B cell (primary cell): ENCODE data around the gene IRX3. TPM values are rescaled to one million over a fixed set of nuclear protein-coding genes. Genes with fewer than 3 reads are reported as not detected.

Experiments
- ATAC-seq: fragments of 200-7000 bp; cut with Tn5 transposase; one replicate; pipeline ENCODE4 v1.10.0; 2021; ENCODE audit warnings: low read depth, mild to moderate bottlenecking, moderate number of reproducible peaks, moderate library complexity
- CTCF ChIA-PET: fragments of 350-600 bp; sonication (Branson Sonifier 250); formaldehyde crosslinking; loops from one replicate; lab custom pipeline; 2021; ENCODE audit warnings: antibody characterized with exemption, inconsistent platforms; lab: Charles Lee
- POLR2A ChIA-PET: fragments of 350-600 bp; sonication (Branson Sonifier 250); formaldehyde crosslinking; loops from one replicate; lab custom pipeline; 2021; ENCODE audit warnings: antibody characterized with exemption; lab: Charles Lee
- DNase-seq: peaks from one replicate; pipeline ENCODE4 v3.0.0; 2013
- H2AFZ ChIP-seq: 2 replicates; pipeline ENCODE4 v1.6.1; 2012; ENCODE audit warnings: mild to moderate bottlenecking, low read depth, low read length; ENCODE audit not compliant: insufficient read depth, poor library complexity, severe bottlenecking
- H3K27ac ChIP-seq, 2 donors: 1 replicate in 1 of 2; 2 replicates in 1 of 2; pipeline ENCODE4 v1.5.1; 2012 to 2013; ENCODE audit warnings: low read length in 2 of 2, mild to moderate bottlenecking in 2 of 2, moderate library complexity in 1 of 2
- H3K27me3 ChIP-seq, 4 experiments: fragments of 200-600 bp in 1 of 4; sonication (generic) in 1 of 4; replicated peaks in 1 of 4; 1 replicate in 2 of 4; 2 replicates in 2 of 4; pipeline versions ENCODE4 v1.6.1 to v1.7.0; 2013 to 2016; ENCODE audit warnings: low read length in 3 of 4, mild to moderate bottlenecking in 2 of 4, mixed read lengths in 1 of 4, moderate library complexity in 1 of 4; ENCODE audit not compliant: insufficient read depth in 4 of 4, control insufficient read depth in 3 of 4; ENCODE audit errors: control extremely low read depth in 1 of 4
- H3K36me3 ChIP-seq, 2 experiments: replicated peaks in 1 of 2; 1 replicate in 1 of 2; 2 replicates in 1 of 2; pipeline versions ENCODE4 v1.6.1 to v1.7.1; 2013; ENCODE audit warnings: low read length in 1 of 2; ENCODE audit not compliant: insufficient read depth in 2 of 2, control insufficient read depth in 1 of 2; ENCODE audit errors: control extremely low read depth in 1 of 2, extremely low read depth in 1 of 2
- H3K4me1 ChIP-seq, 2 donors: fragments of 200-600 bp in 1 of 2; sonication (generic) in 1 of 2; 1 replicate in 1 of 2; 2 replicates in 1 of 2; pipeline versions ENCODE4 v1.5.1 to v1.6.1; 2013 to 2017; ENCODE audit warnings: low read length in 2 of 2; ENCODE audit not compliant: control insufficient read depth in 2 of 2, insufficient read depth in 2 of 2
- H3K4me2 ChIP-seq: replicated peaks from 2 replicates; pipeline ENCODE3; 2012; ENCODE audit warnings: mild to moderate bottlenecking, low read depth, low read length; ENCODE audit not compliant: poor library complexity, severe bottlenecking
- H3K4me3 ChIP-seq, 5 experiments: fragments of 200-600 bp in 1 of 5; sonication (generic) in 1 of 5; 1 replicate in 3 of 5; 2 replicates in 2 of 5; pipeline versions ENCODE4 v1.5.1 to v1.7.0; 2011 to 2016; ENCODE audit warnings: low read length in 4 of 5, mild to moderate bottlenecking in 4 of 5, low read depth in 2 of 5, control low read depth in 1 of 5, moderate library complexity in 1 of 5; ENCODE audit not compliant: insufficient read depth in 1 of 5; ENCODE audit errors: control extremely low read depth in 1 of 5, extremely low read depth in 1 of 5
- H3K79me2 ChIP-seq: fragments of 200-600 bp; sonication (generic); one replicate; pipeline ENCODE4 v1.6.0; 2016; ENCODE audit warnings: low read length; ENCODE audit not compliant: control insufficient read depth, insufficient read depth
- H3K9ac ChIP-seq: fragments of 200-600 bp; sonication (generic); 2 replicates; pipeline ENCODE4 v1.6.1; 2017; ENCODE audit warnings: mild to moderate bottlenecking, low read length, moderate library complexity
- H3K9me3 ChIP-seq, 3 donors: one replicate each; pipeline versions ENCODE4 v1.6.1 to v1.7.1; 2013; ENCODE audit warnings: low read length in 2 of 3; ENCODE audit not compliant: control insufficient read depth in 2 of 3, insufficient read depth in 1 of 3; ENCODE audit errors: control extremely low read depth in 1 of 3
- H4K20me1 ChIP-seq: 2 replicates; pipeline ENCODE4 v1.6.0; 2012; ENCODE audit warnings: mild to moderate bottlenecking, low read length; ENCODE audit not compliant: insufficient read depth, control insufficient read depth, poor library complexity, severe bottlenecking
- H3K27ac Mint-ChIP-seq: one replicate; pipeline ENCODE4 v1.8.0; 2021; ENCODE audit warnings: mixed read lengths
- H3K27me3 Mint-ChIP-seq: one replicate; pipeline ENCODE4 v1.8.0; 2021; ENCODE audit warnings: mixed read lengths
- H3K4me1 Mint-ChIP-seq: one replicate; pipeline ENCODE4 v1.8.0; 2021; ENCODE audit warnings: mixed read lengths
- H3K4me3 Mint-ChIP-seq: one replicate; pipeline ENCODE4 v1.8.0; 2021; ENCODE audit warnings: mixed read lengths
- H3K9me3 Mint-ChIP-seq: one replicate; pipeline ENCODE4 v1.8.0; 2022; ENCODE audit warnings: mixed read lengths; ENCODE audit not compliant: insufficient read depth
- CTCF ChIP-seq: fragments of 200-600 bp; IDR thresholded peaks from one replicate; pipeline ENCODE4 v1.8.0; 2022; ENCODE audit warnings: antibody characterized with exemption, mild to moderate bottlenecking
- EZH2 ChIP-seq: IDR thresholded peaks from 2 replicates; pipeline ENCODE4 v1.6.1; 2012; ENCODE audit warnings: borderline replicate concordance, low read depth, mild to moderate bottlenecking, moderate library complexity, low read length; ENCODE audit not compliant: insufficient read depth, poor library complexity, severe bottlenecking
- WGBS: methylation state at CpG from one replicate; pipeline ENCODE4 v1.1.5; 2013; ENCODE audit warnings: missing lambda C conversion rate; ENCODE audit not compliant: insufficient coverage; 5-methylcytosine and 5-hydroxymethylcytosine counted together
- intact Hi-C: fragments of 100-400 bp; cut with micrococcal nuclease; formaldehyde crosslinking; loops from one replicate; pipeline ENCODE4 v1.10.0; 2022
- polyA plus RNA-seq: library from polyadenylated mRNA; depleted of rRNA; stranded (reverse); fragments of >200 nt; gene quantifications from 2 replicates; pipeline ENCODE4 v1.2.3, GENCODE V29; 2012
- total RNA-seq, 2 donors: library from RNA; stranded (reverse); fragments of 120-200 nt in 1 of 2; gene quantifications; 1 replicate in 1 of 2; 2 replicates in 1 of 2; pipeline versions ENCODE4 v1.2.3 to v1.2.4, GENCODE V29; 2013 to 2022

IRX3 gene
- total and polyA plus RNA-seq, 2 donors (not counting 1 experiment from before 2014, with no cell fraction given) = not detected

- Histone ChIP-seq H4K20me1 (no peaks in the 10 kb centered on the region), H3K27me3 (no peaks in the 10 kb centered on the region), H3K36me3 (no peaks in the 10 kb centered on the region), H3K9ac (no peak overlapping the region), H2AFZ (no peak overlapping the region), H3K79me2 (no peaks in the 10 kb centered on the region), H3K4me1 (no peaks in the 10 kb centered on the region), H3K9me3 (no peaks in the 10 kb centered on the region), H3K27ac (no peak overlapping the region), H3K4me2 (no peak overlapping the region), H3K4me3 (no peak overlapping the region)
- H3K9me3 Mint-ChIP-seq = no peaks in the 10 kb centered on the region
- intact Hi-C loops = no loop called here
- ATAC-seq (no peak), DNase-seq (no peak)
- H3K4me1 Mint-ChIP-seq = no peaks in the 10 kb centered on the region
- ChIA-PET CTCF (no interaction called here), POLR2A (no interaction called here)
- peaks cover 12% of the 10 kb centered on the region for H3K27me3 Mint-ChIP-seq
- H3K27ac Mint-ChIP-seq = no peak overlapping the region
- 81% methylated on average over 4 of the region's 9 CpGs for WGBS
- TF ChIP-seq CTCF = no peak
- TF ChIP-seq EZH2 = no peak
- no peak overlapping the region for H3K4me3 Mint-ChIP-seq
Measured at GRCh38 chr16:54240271-54241129, 46.1 kb downstream of the IRX3 start.

GRCh38 chr16:54239456-54239855, 47.1 kb downstream of the IRX3 start:
- no peaks in the 10 kb centered on the region for H3K79me2 ChIP-seq
- no peaks in the 10 kb centered on the region for H3K9me3 Mint-ChIP-seq
- H3K27ac Mint-ChIP-seq = no peak overlapping the region
- H4K20me1 ChIP-seq = no peaks in the 10 kb centered on the region
- ATAC-seq (no peak), DNase-seq (no peak)
- H3K9me3 ChIP-seq = no peaks in the 10 kb centered on the region
- 66% methylated on average over 3 of the region's 8 CpGs for WGBS
- CTCF ChIA-PET = no interaction called here
- intact Hi-C loops = no loop called here
- H2AFZ ChIP-seq = no peak overlapping the region
- H3K27ac ChIP-seq = no peak overlapping the region
- no peak for TF ChIP-seq EZH2
- no peak for TF ChIP-seq CTCF
- peaks cover 17% of the 10 kb centered on the region for H3K27me3 Mint-ChIP-seq
- H3K4me3 Mint-ChIP-seq = no peak overlapping the region
- no peaks in the 10 kb centered on the region for H3K4me1 ChIP-seq
- no peak overlapping the region for H3K4me3 ChIP-seq
- peaks cover 0 to 3% (median 0%) of the 10 kb centered on the region in 4 experiments for H3K27me3 ChIP-seq
- no peaks in the 10 kb centered on the region for H3K36me3 ChIP-seq
- H3K4me1 Mint-ChIP-seq = no peaks in the 10 kb centered on the region
- POLR2A ChIA-PET = no interaction called here
- no peak overlapping the region for H3K4me2 ChIP-seq
- no peak overlapping the region for H3K9ac ChIP-seq
